ENCODE results near the gene CTNNBL1. TPM values are rescaled to one million over a fixed set of nuclear protein-coding genes. Genes with fewer than 3 reads are reported as not detected.
"Not testable (repeated sequence)": the region's sequence is repeated elsewhere in the genome, so short reads cannot be mapped to it uniquely, and the experiment has no call there.

Gene CTNNBL1
- total and polyA plus RNA-seq, 2 donors: 46.5 to 61.9 TPM

- Histone ChIP-seq H3K4me3 (ENCODE audit: low read length in 2 of 2) (no peak overlapping the region), H3K27me3 (ENCODE audit: control insufficient read depth in 2 of 2, insufficient read depth in 1 of 2, low read length in 1 of 2) (no peaks in the 10 kb centered on the region), H3K9me3 (ENCODE audit: control insufficient read depth in 2 of 2, insufficient read depth in 1 of 2, low read length in 1 of 2) (no peaks in the 10 kb centered on the region), H3K4me1 (ENCODE audit: control insufficient read depth in 2 of 2, insufficient read depth in 2 of 2, low read length in 2 of 2) (no peaks in the 10 kb centered on the region), H3K27ac (ENCODE audit: low read depth in 1 of 2, low read length in 1 of 2) (no peak overlapping the region), H3K36me3 (ENCODE audit: control insufficient read depth in 2 of 2, insufficient read depth in 2 of 2, low read length in 1 of 2) (peaks cover 0 to 4% of the 10 kb centered on the region in 2 donors)
- DNase-seq (ENCODE audit: low read depth in 6 of 9, low spot score in 9 of 9): no peak
- 94% methylated on average over 10 of the region's 10 CpGs for WGBS
These were observed 21.3 kb downstream of the CTNNBL1 start for GRCh38 chr20:37714978-37715672.

DNA sequence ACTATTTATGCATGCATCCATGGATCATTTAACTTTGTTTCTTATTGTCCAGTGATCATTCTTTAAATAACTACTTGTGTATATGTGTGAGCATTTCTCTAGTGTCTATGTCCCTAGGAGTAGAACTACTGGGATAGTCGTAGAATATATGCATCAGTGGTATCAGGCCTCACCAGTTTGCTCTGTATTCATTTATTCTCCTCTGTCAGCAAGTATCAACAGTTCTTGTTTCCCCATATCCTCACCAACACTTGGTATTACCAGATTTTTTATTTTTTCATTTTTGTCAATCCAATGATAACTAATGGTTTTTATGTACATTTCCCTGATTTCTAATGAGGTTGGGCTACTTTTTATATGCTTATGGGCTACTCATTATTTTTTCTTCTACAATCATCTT, 27.9 kb downstream of the CTNNBL1 start:
- DNase-seq (ENCODE audit: low read depth in 6 of 9, low spot score in 9 of 9): no peak
- H3K4me1 ChIP-seq (ENCODE audit: control insufficient read depth in 2 of 2, insufficient read depth in 2 of 2, low read length in 2 of 2): no peaks in the 10 kb centered on the region
- H3K27me3 ChIP-seq (ENCODE audit: control insufficient read depth in 2 of 2, insufficient read depth in 1 of 2, low read length in 1 of 2): no peaks in the 10 kb centered on the region
- H3K4me3 ChIP-seq (ENCODE audit: low read length in 2 of 2): no peak overlapping the region
- no peak overlapping the region for H3K27ac ChIP-seq (ENCODE audit: low read depth in 1 of 2, low read length in 1 of 2)
- H3K9me3 ChIP-seq (ENCODE audit: control insufficient read depth in 2 of 2, insufficient read depth in 1 of 2, low read length in 1 of 2): no peaks in the 10 kb centered on the region
- WGBS: 98% methylated on average over 1 of the region's 1 CpG
- H3K36me3 ChIP-seq (ENCODE audit: control insufficient read depth in 2 of 2, insufficient read depth in 2 of 2, low read length in 1 of 2): no peaks in the 10 kb centered on the region

GRCh38 chr20:37722312-37722711, 28.5 kb downstream of the CTNNBL1 start:
- H3K9me3 ChIP-seq (ENCODE audit: control insufficient read depth in 2 of 2, insufficient read depth in 1 of 2, low read length in 1 of 2); H3K4me3 ChIP-seq (ENCODE audit: low read length in 2 of 2); H3K36me3 ChIP-seq (ENCODE audit: control insufficient read depth in 2 of 2, insufficient read depth in 2 of 2, low read length in 1 of 2); H3K27ac ChIP-seq (ENCODE audit: low read depth in 1 of 2, low read length in 1 of 2); H3K4me1 ChIP-seq (ENCODE audit: control insufficient read depth in 2 of 2, insufficient read depth in 2 of 2, low read length in 2 of 2); DNase-seq (ENCODE audit: low read depth in 6 of 9, low spot score in 9 of 9); H3K27me3 ChIP-seq (ENCODE audit: control insufficient read depth in 2 of 2, insufficient read depth in 1 of 2, low read length in 1 of 2): not testable (repeated sequence)
- 98% methylated on average over 4 of the region's 4 CpGs for WGBS

GRCh38 chr20:37723668-37724067, 29.8 kb downstream of the CTNNBL1 start:
- Histone ChIP-seq H3K9me3 (ENCODE audit: control insufficient read depth in 2 of 2, insufficient read depth in 1 of 2, low read length in 1 of 2) (no peaks in the 10 kb centered on the region), H3K36me3 (ENCODE audit: control insufficient read depth in 2 of 2, insufficient read depth in 2 of 2, low read length in 1 of 2) (no peaks in the 10 kb centered on the region), H3K4me3 (ENCODE audit: low read length in 2 of 2) (no peak overlapping the region), H3K4me1 (ENCODE audit: control insufficient read depth in 2 of 2, insufficient read depth in 2 of 2, low read length in 2 of 2) (no peaks in the 10 kb centered on the region), H3K27me3 (ENCODE audit: control insufficient read depth in 2 of 2, insufficient read depth in 1 of 2, low read length in 1 of 2) (no peaks in the 10 kb centered on the region), H3K27ac (ENCODE audit: low read depth in 1 of 2, low read length in 1 of 2) (no peak overlapping the region)
- DNase-seq (ENCODE audit: low read depth in 6 of 9, low spot score in 9 of 9): no peak

DNA sequence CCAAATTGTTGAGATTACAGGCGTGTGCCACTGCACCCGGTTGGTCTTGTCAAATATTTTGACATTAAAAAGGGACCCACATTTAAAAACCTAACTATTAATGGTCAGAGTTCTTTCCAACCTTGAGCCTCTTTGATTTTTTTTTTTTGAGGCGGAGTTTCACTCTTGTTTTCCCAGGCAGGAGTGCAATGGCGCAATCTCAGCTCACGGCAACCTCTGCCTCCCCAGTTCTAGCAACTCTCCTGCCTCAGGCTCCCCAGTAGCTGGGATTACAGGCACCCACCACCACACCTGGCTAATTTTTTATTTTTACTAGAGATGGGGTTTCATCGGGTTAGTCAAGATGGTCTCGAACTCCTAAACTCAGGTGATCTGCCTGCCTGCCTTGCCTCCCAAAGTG, 31.3 kb downstream of the CTNNBL1 start:
- Histone ChIP-seq H3K36me3 (ENCODE audit: control insufficient read depth in 2 of 2, insufficient read depth in 2 of 2, low read length in 1 of 2) (no peaks in the 10 kb centered on the region), H3K27me3 (ENCODE audit: control insufficient read depth in 2 of 2, insufficient read depth in 1 of 2, low read length in 1 of 2) (no peaks in the 10 kb centered on the region), H3K4me3 (ENCODE audit: low read length in 2 of 2) (no peak overlapping the region), H3K27ac (ENCODE audit: low read depth in 1 of 2, low read length in 1 of 2) (no peak overlapping the region), H3K4me1 (ENCODE audit: control insufficient read depth in 2 of 2, insufficient read depth in 2 of 2, low read length in 2 of 2) (peaks cover 0 to 3% of the 10 kb centered on the region in 2 donors), H3K9me3 (ENCODE audit: control insufficient read depth in 2 of 2, insufficient read depth in 1 of 2, low read length in 1 of 2) (no peaks in the 10 kb centered on the region)
- over 99% methylated on average over 7 of the region's 7 CpGs for WGBS
- DNase-seq (ENCODE audit: low read depth in 6 of 9, low spot score in 9 of 9): no peak

- H3K36me3 ChIP-seq (ENCODE audit: control insufficient read depth in 2 of 2, insufficient read depth in 2 of 2, low read length in 1 of 2): no peaks in the 10 kb centered on the region
- WGBS: 98% methylated on average over 5 of the region's 5 CpGs
- no peak overlapping the region for H3K4me3 ChIP-seq (ENCODE audit: low read length in 2 of 2)
- H3K9me3 ChIP-seq (ENCODE audit: control insufficient read depth in 2 of 2, insufficient read depth in 1 of 2, low read length in 1 of 2): no peaks in the 10 kb centered on the region
- no peaks in the 10 kb centered on the region for H3K27me3 ChIP-seq (ENCODE audit: control insufficient read depth in 2 of 2, insufficient read depth in 1 of 2, low read length in 1 of 2)
- peaks cover 0 to 3% of the 10 kb centered on the region in 2 donors for H3K4me1 ChIP-seq (ENCODE audit: control insufficient read depth in 2 of 2, insufficient read depth in 2 of 2, low read length in 2 of 2)
- H3K27ac ChIP-seq (ENCODE audit: low read depth in 1 of 2, low read length in 1 of 2): no peak overlapping the region
- DNase-seq (ENCODE audit: low read depth in 6 of 9, low spot score in 9 of 9): no peak
These were observed 32.0 kb downstream of the CTNNBL1 start for GRCh38 chr20:37725855-37726254.

GRCh38 chr20:37726321-37726720, 32.5 kb downstream of the CTNNBL1 start:
- peaks cover 0 to 3% of the 10 kb centered on the region in 2 donors for H3K4me1 ChIP-seq (ENCODE audit: control insufficient read depth in 2 of 2, insufficient read depth in 2 of 2, low read length in 2 of 2)
- DNase-seq (ENCODE audit: low read depth in 6 of 9, low spot score in 9 of 9): no peak
- H3K4me3 ChIP-seq (ENCODE audit: low read length in 2 of 2): no peak overlapping the region
- no peaks in the 10 kb centered on the region for H3K27me3 ChIP-seq (ENCODE audit: control insufficient read depth in 2 of 2, insufficient read depth in 1 of 2, low read length in 1 of 2)
- H3K27ac ChIP-seq (ENCODE audit: low read depth in 1 of 2, low read length in 1 of 2): no peak overlapping the region
- H3K9me3 ChIP-seq (ENCODE audit: control insufficient read depth in 2 of 2, insufficient read depth in 1 of 2, low read length in 1 of 2): no peaks in the 10 kb centered on the region
- H3K36me3 ChIP-seq (ENCODE audit: control insufficient read depth in 2 of 2, insufficient read depth in 2 of 2, low read length in 1 of 2): no peaks in the 10 kb centered on the region

- WGBS: 97% methylated on average over 7 of the region's 7 CpGs
- H3K27ac ChIP-seq (ENCODE audit: low read depth in 1 of 2, low read length in 1 of 2): no peak overlapping the region
These were observed 33.4 kb downstream of the CTNNBL1 start for GRCh38 chr20:37726971-37727956.

DNA sequence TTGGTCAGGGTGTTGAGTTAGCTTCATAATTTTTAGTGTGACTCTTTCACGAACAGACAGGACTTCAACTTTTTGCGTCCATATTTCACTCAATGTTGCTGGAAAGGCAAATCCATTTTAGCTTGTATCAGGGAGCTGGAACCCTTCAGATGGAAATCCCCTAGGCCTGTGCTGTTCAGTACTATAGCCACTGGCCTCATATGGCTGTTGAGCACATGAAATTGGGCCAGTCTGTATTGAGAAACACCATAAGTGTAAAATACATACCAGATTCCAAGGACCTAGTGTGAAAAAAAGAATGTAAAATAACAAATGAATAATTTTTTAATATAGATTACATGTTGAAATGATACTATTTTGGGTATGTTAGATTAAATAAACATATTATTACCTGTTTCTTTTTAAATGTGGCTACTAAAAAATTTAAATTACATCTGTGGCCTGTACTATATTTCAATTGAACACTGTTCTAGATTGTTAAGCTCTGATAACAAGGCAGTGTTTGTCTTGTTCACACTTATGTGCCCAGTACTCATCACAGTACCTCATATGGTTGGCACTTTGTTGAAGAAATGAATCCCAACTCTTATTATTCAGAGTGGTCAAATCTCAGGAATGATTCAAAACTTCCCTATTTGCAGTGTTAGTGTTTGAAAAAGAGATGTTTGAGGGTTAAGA, 34.3 kb downstream of the CTNNBL1 start:
- Histone ChIP-seq H3K4me3 (ENCODE audit: low read length in 2 of 2) (no peak overlapping the region), H3K36me3 (ENCODE audit: control insufficient read depth in 2 of 2, insufficient read depth in 2 of 2, low read length in 1 of 2) (peaks cover 0 to 3% of the 10 kb centered on the region in 2 donors), H3K27ac (ENCODE audit: low read depth in 1 of 2, low read length in 1 of 2) (no peak overlapping the region), H3K27me3 (ENCODE audit: control insufficient read depth in 2 of 2, insufficient read depth in 1 of 2, low read length in 1 of 2) (no peaks in the 10 kb centered on the region), H3K4me1 (ENCODE audit: control insufficient read depth in 2 of 2, insufficient read depth in 2 of 2, low read length in 2 of 2) (peaks cover 0 to 3% of the 10 kb centered on the region in 2 donors), H3K9me3 (ENCODE audit: control insufficient read depth in 2 of 2, insufficient read depth in 1 of 2, low read length in 1 of 2) (no peaks in the 10 kb centered on the region)
- WGBS: 94% methylated on average over 2 of the region's 2 CpGs
- DNase-seq (ENCODE audit: low read depth in 6 of 9, low spot score in 9 of 9): no peak

More at GRCh38 chr20:37726971-37727956, 33.4 kb downstream of the CTNNBL1 start:
- Histone ChIP-seq H3K9me3 (ENCODE audit: control insufficient read depth in 2 of 2, insufficient read depth in 1 of 2, low read length in 1 of 2) (no peaks in the 10 kb centered on the region), H3K27me3 (ENCODE audit: control insufficient read depth in 2 of 2, insufficient read depth in 1 of 2, low read length in 1 of 2) (no peaks in the 10 kb centered on the region), H3K4me3 (ENCODE audit: low read length in 2 of 2) (no peak overlapping the region), H3K4me1 (ENCODE audit: control insufficient read depth in 2 of 2, insufficient read depth in 2 of 2, low read length in 2 of 2) (peaks cover 0 to 3% of the 10 kb centered on the region in 2 donors), H3K36me3 (ENCODE audit: control insufficient read depth in 2 of 2, insufficient read depth in 2 of 2, low read length in 1 of 2) (no peaks in the 10 kb centered on the region)
- no peak for DNase-seq (ENCODE audit: low read depth in 6 of 9, low spot score in 9 of 9)
